Heart left ventricle (tissue), 16 donors: ENCODE data around the gene PRR30. TPM values are rescaled to one million over a fixed set of nuclear protein-coding genes. Genes with fewer than 3 reads are reported as not detected.
A peak's percentile ranks its signal among the peaks of the same experiment; 100 is the strongest.

ENCODE experiments used
- ATAC-seq, 4 donors: fragments of 200-7000 bp; cut with Tn5 transposase; one replicate each; pipeline ENCODE4 v1.9.1; 2020 to 2022; ENCODE audit warnings: moderate library complexity in 4 of 4, mild to moderate bottlenecking in 3 of 4, moderate number of reproducible peaks in 1 of 4
- DNase-seq, 5 donors: peaks; one replicate each; pipeline ENCODE4 v3.0.0-alpha.2; 2020
- H3K27ac ChIP-seq, 12 donors: fragments of 200-600 bp; sonication (generic) in 4 of 12; one replicate each; pipeline versions ENCODE4 v1.5.0 to v1.8.0; 2016 to 2022; ENCODE audit warnings: mild to moderate bottlenecking in 2 of 12
- H3K27me3 ChIP-seq, 9 donors: fragments of 200-600 bp; sonication (generic) in 2 of 9; one replicate each; pipeline versions ENCODE4 v1.5.1 to v1.8.0; 2016 to 2022; ENCODE audit warnings: mild to moderate bottlenecking in 3 of 9
- H3K36me3 ChIP-seq, 9 donors: fragments of 200-600 bp; sonication (generic) in 2 of 9; one replicate each; pipeline versions ENCODE4 v1.5.0 to v1.8.0; 2018 to 2022; ENCODE audit warnings: mild to moderate bottlenecking in 2 of 9
- H3K4me1 ChIP-seq, 12 donors: fragments of 200-600 bp; sonication (generic) in 4 of 12; one replicate each; pipeline versions ENCODE4 v1.5.0 to v1.8.0; 2016 to 2022; ENCODE audit warnings: mild to moderate bottlenecking in 3 of 12
- H3K4me3 ChIP-seq, 12 donors: fragments of 200-600 bp; sonication (generic) in 4 of 12; one replicate each; pipeline versions ENCODE4 v1.5.0 to v1.8.0; 2017 to 2022; ENCODE audit warnings: mild to moderate bottlenecking in 9 of 12, moderate library complexity in 4 of 12
- H3K9me3 ChIP-seq, 12 donors: fragments of 200-600 bp; sonication (generic) in 4 of 12; one replicate each; pipeline versions ENCODE4 v1.5.0 to v1.8.0; 2016 to 2022; ENCODE audit warnings: mild to moderate bottlenecking in 1 of 12
- CTCF ChIP-seq, 12 donors: fragments of 200-600 bp; sonication (generic) in 4 of 12; IDR thresholded peaks; one replicate each; pipeline versions ENCODE4 v1.5.0 to v1.8.0; 2018 to 2022; ENCODE audit warnings: antibody characterized with exemption in 12 of 12, mild to moderate bottlenecking in 5 of 12
- POLR2A ChIP-seq, 2 donors: fragments of 450-650 bp; IDR thresholded peaks; one replicate each; pipeline ENCODE4 v1.6.1; 2017; ENCODE audit warnings: antibody characterized with exemption in 2 of 2, mild to moderate bottlenecking in 2 of 2, moderate library complexity in 2 of 2
- WGBS, 4 donors: extraction: QIAGEN DNeasy Blood & Tissue Kit in 2 of 4; methylation state at CpG; one replicate each; pipeline versions ENCODE4 v1.1.5 to v1.1.7; 2013 to 2018; 5-methylcytosine and 5-hydroxymethylcytosine counted together
- intact Hi-C, 10 donors: fragments of 100-400 bp; cut with DNase I; formaldehyde crosslinking; loops; one replicate each; pipeline versions ENCODE4 v1.11.1 to v1.14.2; 2022
- long read RNA-seq, 3 donors: library from polyadenylated mRNA; unstranded; transcript quantifications; one replicate each; pipeline ENCODE4 v2.0.0, GENCODE V29; 2020 to 2021
- polyA plus RNA-seq, 2 donors: library from polyadenylated mRNA; stranded (reverse); fragments of 200-250 nt; gene quantifications; one replicate each; pipeline ENCODE4 v1.2.3, GENCODE V29; 2013
- total RNA-seq, 9 donors: library from RNA; depleted of rRNA in 2 of 9; stranded (reverse); fragments of >200 nt in 2 of 9; fragmentation: NEBNext Ultra II Directional in 3 of 9; extraction: Animal tissue kit (Norgen Biotek cat#: 25700) in 3 of 9; gene quantifications; one replicate each; pipeline versions ENCODE4 v1.1.0 to v1.2.4, GENCODE V29; 2016 to 2023
- donor health status: ischemic (EF 13 %, LVEDD 7.1; RV severe dilation, severe dysfunction).
- donor health status: healthy with polysubstance abuse.
- donor health status: DM: no; HTN: yes; CAD: no.
- donor health status: DM: no; HTN: no; CAD: no.
- donor health status: ischemic (EF 25% LVEDD 6.9; RV normal size, moderate dysfunction).
- donor health status: ischemic (EF 25% LVEDD 5.7; RV mildly dilated, moderate dysfunction).
- donor health status: healthy.
- donor health status: DM: yes; HTN: yes; CAD: no.
- donor health status: ischemic (EF 35%, LVEDD 5.7; RV mildly dilated, moderate dysfunction).
- donor health status: nonischemic (EF 11% LVEDD 7.7; RV severe dilation, severe dysfunction).
- donor health status: DM: yes; HTN: yes; CAD: no.
- donor health status: PGD.
- donor health status: ischemic (EF 29% LVEDD 5.4; RV normal size, mild dysfunction).
- donor health status: nonischemic (EF 23%, LVEDD 6.1; RV moderate dilation, normal function).

The PRR30 gene
- total RNA-seq: not detected
- polyA plus RNA-seq: not detected
- long read RNA-seq, donor 1: 0 reads
- long read RNA-seq, donor 2: 0 reads
- long read RNA-seq, donor 3: 0 reads

- TF ChIP-seq POLR2A (IDR thresholded peaks at IDR 0.05) (no peak), CTCF (IDR thresholded peaks at IDR 0.05) (no peak)
- no peaks in the 10 kb centered on the region for H3K36me3 ChIP-seq
- 59 to 80% (median 75%) methylated on average over 2 to 4 of the region's 4 CpGs for WGBS, 4 donors
- intact Hi-C loops: loop anchor here in 1 of 10 donors (5.0 kb wide), 1 partner anchor 68 kb away; no protein-coding TSS in a partner anchor
- DNase-seq: no peak
- H3K27me3 ChIP-seq: no peaks in the 10 kb centered on the region
- no peak for ATAC-seq
- H3K27ac ChIP-seq: no peak within 1 kb of the TSS
- no peaks in the 10 kb centered on the region for H3K9me3 ChIP-seq
- H3K4me3 ChIP-seq: no peak within 1 kb of the TSS
- H3K4me1 ChIP-seq: no peaks in the 10 kb centered on the region
These were observed at the start of gene PRR30 for GRCh38 chr2:27139310-27139709. Gene PRR30, minus strand, starts transcription at chr2:27139410. Its CDS starts 1,081 bp downstream, at chr2:27138329.

GRCh38 chr2:27186613-27187345 is 47.6 kb upstream of the PRR30 start:
- Histone ChIP-seq H3K9me3 (no peaks in the 10 kb centered on the region), H3K36me3 (no peaks in the 10 kb centered on the region), H3K27ac (no peak overlapping the region), H3K4me1 (peaks cover 0 to 18% (median 9%) of the 10 kb centered on the region in 12 donors), H3K4me3 (no peak overlapping the region), H3K27me3 (no peaks in the 10 kb centered on the region)
- 68 to 76% (median 73%) methylated on average over 6 of the region's 6 CpGs for whole genome bisulfite sequencing, 4 donors
- TF ChIP-seq POLR2A (IDR thresholded peaks at IDR 0.05): no peak
- no peak for TF ChIP-seq CTCF (IDR thresholded peaks at IDR 0.05)
- intact Hi-C loops: no loop called here
- no peak for DNase-seq
- ATAC-seq: no peak

GRCh38 chr2:27185331-27186026 is 46.3 kb upstream of the PRR30 start:
- TF ChIP-seq POLR2A (IDR thresholded peaks at IDR 0.05): no peak
- TF ChIP-seq CTCF (IDR thresholded peaks at IDR 0.05): no peak
- Histone ChIP-seq H3K36me3 (no peaks in the 10 kb centered on the region), H3K27me3 (no peaks in the 10 kb centered on the region), H3K4me3 (no peak overlapping the region), H3K27ac (peak overlapping the region in 8 of 12 donors; percentile 1 to 65 (median 51)), H3K4me1 (peaks cover 0 to 18% (median 9%) of the 10 kb centered on the region in 12 donors), H3K9me3 (no peaks in the 10 kb centered on the region)
- intact Hi-C loops: no loop called here
- DNase-seq: no peak
- WGBS, 4 donors: 9 to 26% (median 14%) methylated on average over 6 of the region's 6 CpGs
- peak; percentile 44 to 83 (median 72) for ATAC-seq

- 60 to 69% (median 65%) methylated on average over 4 of the region's 4 CpGs for WGBS, 4 donors
- H3K27ac ChIP-seq: peak overlapping the region in 3 of 12 donors; percentile 15 to 65 (median 26)
- no peak for TF ChIP-seq CTCF (IDR thresholded peaks at IDR 0.05)
- intact Hi-C loops: no loop called here
- H3K36me3 ChIP-seq: no peaks in the 10 kb centered on the region
- H3K27me3 ChIP-seq: peaks cover 0 to 7% (median 0%) of the 10 kb centered on the region in 9 donors
- H3K9me3 ChIP-seq: no peaks in the 10 kb centered on the region
- ATAC-seq (peak in 3 of 4 donors; percentile 76 to 87 (median 77)), DNase-seq (peak in 2 of 5 donors; percentile 44 to 54)
- H3K4me1 ChIP-seq: peaks cover 0 to 18% (median 9%) of the 10 kb centered on the region in 12 donors
- H3K4me3 ChIP-seq: no peak overlapping the region
These were observed 44.9 kb upstream of the PRR30 start for GRCh38 chr2:27184115-27184514.
